Skin of body (tissue), 2 donors: ENCODE data around the gene BORCS5. TPM values are rescaled to one million over a fixed set of nuclear protein-coding genes. Genes with fewer than 3 reads are reported as not detected.
"Not testable (repeated sequence)": the region's sequence is repeated elsewhere in the genome, so short reads cannot be mapped to it uniquely, and the experiment has no call there.

ENCODE experiments used
- DNase-seq: peaks from one replicate; lab custom pipeline; 2025; lab: John Stamatoyannopoulos, UW
- total RNA-seq: library from RNA; depleted of rRNA; stranded (reverse); fragments of >200 nt; gene quantifications from one replicate; pipeline ENCODE4 v1.2.3, GENCODE V29; 2014

Gene BORCS5
- total RNA-seq, 1 donor from 2014 or later = 23.1 TPM

DNA sequence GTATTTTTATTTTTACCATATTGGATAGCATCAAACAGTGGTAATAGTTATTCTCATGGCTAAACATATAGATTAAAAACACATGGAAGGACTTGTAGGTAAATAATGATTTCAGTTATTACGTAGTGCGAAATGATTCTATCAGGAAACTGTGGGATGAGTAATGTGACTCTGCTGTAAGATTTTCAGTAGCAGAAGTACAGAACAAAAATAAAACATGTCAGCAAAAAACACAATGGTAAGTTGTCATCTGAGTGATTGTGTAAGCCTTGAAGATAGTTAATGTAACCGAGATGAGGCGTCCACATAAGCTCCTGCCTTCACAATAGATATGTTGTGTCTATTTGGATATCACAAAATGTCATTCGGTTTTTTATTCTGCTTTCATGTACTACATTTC lies 99.8 kb downstream of the BORCS5 start:
- DNase-seq = no peak

DNA sequence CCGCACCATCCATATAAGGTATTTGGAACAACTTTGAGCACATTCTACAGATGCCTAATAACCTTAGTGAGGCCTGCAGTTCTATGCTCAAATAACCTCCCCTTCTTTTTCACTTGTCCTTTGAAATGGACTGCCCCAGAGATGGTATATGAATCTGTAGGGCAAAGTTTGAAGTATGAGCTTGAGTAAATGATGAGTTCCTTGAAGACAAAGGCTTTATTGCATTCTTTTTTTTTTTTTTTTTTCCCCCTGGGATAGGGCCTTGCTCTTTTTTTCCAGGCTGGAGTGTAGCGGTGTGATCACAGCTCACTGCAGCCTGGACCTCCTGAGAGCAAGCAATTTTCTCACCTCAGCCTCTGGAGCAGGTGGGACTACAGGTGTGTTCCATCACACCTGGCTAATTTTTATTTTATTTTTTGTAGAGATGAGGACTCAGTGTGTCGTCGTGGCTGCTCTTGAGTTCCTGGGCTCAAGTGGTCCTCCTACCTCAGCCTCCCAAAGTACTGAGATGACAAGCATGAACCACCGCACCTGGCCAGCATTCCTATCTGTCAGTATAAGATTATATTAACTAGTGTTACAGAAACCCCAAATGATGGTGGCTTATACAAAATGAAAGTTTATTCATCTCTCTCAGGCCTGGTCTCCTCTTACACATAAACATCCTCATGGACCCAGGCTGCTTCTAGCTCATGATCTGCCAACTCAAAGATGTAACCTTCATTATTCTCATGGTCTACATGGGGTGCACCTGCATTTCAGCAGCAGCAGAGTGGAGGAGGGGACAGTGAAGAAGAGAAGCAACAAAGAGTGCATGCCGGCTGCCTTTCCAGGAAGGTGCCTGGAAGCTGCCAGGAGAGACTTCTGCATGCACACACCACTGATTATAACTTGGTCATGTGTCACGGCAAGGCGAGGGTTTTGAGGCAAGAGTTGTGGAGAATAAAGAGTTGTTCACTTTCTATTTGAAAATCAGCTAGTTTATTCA lies 104.4 kb downstream of the BORCS5 start:
- DNase-seq = no peak

DNA sequence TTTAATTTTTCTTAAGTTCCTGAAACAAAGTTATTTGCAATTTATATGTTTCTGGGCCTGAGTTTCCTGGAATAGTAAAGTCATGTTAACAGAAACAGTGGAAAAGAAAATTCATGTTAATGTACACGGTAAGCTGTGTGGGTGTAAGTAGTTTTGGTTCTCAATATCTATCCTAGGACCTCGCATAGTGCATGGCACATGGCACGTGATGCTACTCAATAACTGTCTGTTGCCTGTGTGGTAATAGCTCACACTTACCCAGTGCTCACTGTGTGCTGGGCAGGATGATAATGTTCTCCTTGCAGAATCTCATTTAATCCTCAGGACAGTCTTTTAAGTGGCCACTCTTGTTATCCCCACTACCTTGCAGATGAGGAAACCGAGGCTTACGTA lies 105.0 kb downstream of the BORCS5 start:
- DNase-seq = no peak

DNA sequence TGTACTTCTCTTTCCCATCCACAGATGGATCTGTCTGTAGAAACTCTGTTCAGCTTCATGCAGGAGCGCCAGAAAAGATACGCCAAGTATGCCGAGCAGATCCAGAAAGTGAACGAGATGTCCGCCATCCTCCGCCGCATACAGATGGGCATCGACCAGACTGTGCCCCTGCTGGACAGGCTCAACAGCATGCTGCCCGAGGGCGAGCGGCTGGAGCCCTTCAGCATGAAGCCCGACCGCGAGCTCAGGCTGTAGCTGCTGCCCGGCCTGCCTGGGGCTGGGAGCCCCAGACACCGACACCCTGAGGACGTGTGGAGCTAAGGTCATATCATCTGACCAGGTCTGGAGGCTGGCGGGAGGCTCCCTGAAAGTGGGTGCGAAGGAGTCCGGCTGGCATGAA lies 108.6 kb downstream of the BORCS5 start:
- no peak for DNase-seq

DNA sequence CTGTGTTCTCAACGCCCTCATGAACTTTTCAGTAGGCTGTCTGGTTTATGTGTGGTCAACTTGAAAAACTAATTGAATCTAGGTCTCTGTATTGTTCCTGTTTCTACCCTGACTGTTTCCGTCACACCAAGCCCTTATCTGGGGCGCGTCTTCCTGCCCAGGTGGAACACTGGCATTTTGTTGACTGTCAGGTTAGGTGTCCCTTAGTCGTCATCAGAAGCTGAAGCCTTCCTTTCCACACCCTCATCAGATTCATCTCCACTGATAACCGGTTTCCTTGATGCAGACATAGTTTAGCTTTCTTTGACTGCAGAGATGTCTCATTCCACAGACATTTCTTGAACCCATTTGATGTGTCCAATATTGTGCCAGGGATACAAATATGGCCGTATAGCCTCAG lies 109.3 kb downstream of the BORCS5 start:
- no peak for DNase-seq

DNA sequence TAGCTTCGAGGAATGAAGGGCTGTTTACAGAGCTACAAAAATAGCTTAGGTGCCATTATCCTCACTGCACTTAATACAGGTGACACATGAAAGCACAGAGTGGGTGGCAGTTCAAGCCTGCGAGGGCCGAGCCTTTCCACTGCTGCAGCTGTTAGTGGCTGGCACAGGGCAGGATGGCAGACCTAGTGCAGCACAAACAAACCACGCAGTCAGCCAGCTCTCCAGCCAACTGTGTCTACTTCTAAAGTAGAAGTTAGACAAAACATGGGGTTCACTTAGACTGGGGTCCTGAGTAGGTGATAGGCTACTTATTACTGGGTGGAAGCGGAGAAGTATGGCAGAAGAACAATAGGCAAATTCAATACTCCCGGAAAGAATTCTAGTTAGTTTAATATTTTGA lies 110.4 kb downstream of the BORCS5 start:
- no peak for DNase-seq

DNA sequence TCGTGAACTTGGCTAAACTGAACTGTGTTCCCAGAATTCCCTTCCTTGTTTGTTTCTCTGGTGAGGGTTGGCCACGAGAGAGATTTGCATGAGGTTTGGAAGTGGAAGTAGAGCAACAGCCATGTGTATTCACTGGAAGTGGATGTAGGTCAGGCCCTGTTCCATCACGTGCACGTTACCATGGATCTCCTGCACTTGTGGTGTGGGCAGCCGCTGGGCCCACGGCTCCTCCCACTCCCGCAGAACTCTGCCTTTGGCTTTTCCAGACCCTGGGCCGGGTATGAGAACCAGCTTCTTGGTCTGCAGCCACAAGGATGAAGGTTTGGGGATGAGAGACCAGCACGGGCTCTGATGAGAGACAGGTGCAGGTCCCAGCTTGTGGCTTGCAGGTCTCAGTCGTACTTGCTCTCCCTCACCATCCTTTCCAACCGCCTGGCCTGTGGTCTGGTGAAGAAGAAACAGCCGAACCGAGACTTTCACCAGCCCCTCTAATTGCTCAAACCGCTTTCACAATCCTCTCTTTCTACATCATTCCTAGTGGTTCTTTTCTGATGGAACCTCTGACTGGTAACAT lies 110.9 kb downstream of the BORCS5 start:
- DNase-seq = no peak

DNA sequence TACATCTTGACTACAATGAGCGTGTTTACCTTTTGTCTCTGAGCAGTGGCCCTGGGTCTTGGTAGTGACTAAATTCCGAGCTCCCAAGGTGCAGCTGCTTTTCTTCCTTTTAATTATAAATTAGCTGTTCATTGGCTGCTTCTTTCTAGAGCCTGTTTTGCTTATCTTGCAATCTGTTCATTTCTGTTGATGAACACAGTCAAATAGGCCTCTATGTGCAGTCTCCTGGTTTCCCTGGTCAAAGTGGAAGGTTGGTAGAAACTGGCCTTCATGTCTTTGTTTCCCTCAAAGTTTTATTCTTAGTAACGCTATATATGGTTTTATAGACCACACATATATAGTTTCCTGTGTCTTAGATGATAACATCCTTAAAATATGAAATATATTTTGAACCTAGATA lies 111.7 kb downstream of the BORCS5 start:
- no peak for DNase-seq

DNA sequence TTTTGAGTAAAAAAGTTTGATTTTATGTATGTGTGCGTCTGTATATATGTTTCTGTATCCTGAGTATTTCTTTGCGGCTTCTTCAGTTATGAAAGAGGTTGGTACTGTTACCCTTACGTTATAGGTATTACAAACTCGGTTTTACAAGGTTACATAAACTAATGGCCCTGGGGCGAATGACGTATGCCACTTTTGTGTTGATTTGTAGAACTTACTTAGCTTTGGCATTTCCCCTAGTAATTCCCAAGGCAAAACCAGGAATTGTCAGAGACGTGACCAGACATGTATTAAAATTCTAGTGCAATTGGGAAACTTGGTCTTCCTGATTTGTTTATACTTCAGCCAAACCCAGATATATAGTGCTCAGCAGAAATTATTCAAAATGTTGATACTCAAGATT lies 112.5 kb downstream of the BORCS5 start:
- no peak for DNase-seq

DNA sequence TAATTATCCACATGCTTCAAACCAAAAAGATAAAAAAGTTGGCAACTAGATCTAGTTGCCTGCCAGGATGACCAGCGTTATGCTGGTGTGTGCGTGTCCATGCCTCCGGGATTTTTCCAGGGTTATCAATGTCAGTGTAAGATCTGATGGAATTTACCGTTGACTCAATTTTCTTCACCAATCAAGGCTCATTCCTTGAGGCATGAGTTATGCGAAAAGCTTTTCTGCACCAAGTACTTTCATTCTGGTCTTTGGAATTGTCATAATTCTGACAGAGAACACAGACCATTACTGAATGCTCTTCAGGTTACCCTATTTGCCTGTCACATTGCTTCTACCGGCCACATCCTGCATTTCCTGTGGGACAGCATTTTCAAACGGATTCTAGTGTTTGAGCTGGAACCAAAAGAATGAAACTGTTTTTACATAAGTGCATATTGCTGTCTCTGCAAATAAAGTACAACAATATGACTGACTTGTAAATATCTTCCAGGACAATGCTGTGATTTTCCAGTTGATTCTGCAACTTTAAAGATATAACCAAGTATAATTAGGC lies 114.0 kb downstream of the BORCS5 start:
- DNase-seq = no peak

DNA sequence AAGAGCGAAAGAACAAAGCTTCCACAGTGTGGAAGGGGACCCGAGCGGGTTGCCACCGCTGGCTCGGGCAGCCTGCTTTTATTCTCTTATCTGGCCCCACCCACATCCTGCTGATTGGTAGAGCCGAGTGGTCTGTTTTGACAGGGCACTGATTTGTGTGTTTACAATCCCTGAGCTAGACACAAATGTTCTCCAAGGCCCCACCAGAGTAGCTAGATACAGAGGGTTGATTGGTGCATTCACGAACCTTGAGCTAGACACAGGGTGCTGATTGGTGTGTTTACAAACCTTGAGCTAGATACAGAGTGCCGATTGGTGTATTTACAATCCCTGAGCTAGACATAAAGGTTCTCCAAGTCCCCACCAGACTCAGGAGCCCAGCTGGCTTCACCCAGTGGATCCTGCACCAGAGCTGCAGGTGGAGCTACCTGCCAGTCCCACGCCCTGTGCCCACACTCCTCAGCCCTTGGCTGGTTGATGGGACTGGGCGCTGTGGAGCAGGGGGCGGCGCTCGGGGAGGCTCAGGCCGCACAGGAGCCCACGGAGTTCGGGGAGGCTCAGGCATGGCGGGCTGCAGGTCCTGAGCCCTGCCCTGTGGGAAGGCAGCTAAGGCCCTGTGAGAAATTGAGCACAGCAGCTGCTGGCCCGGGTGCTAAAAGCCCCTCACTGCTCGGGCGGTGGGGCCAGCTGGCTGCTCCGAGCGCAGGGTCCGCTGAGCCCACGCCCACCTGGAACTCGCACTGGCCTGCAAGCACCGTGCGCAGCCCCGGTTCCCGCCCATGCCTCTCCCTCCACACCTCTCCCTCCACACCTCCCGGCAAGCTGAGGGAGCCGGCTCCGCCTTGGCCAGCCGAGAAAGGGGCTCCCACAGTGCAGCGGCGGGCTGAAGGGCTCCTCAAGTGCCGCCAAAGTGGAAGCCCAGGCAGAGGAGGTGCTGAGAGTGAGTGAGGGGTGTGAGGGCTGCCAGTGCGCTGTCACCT lies 115.4 kb downstream of the BORCS5 start:
- DNase-seq = not testable (repeated sequence)

DNA sequence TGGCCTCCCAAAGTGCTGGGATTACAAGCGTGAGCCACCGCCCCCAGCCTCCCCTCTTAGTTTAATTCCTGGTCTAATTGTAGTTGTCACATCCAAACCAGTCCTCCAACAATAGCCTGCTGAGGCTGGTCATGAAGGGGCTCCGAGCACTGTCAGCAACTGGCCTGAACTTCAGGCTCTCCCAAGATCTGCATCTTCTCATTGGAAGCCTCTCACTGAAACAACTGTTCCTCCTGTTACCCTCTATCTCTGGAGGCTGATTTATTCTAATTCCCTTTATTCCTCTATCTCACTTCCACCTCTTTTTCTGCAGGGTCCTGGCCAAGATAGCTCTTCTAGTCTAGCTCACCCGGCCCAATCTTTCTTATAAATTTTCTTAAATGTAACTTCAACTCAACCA lies 116.3 kb downstream of the BORCS5 start:
- no peak for DNase-seq

DNA sequence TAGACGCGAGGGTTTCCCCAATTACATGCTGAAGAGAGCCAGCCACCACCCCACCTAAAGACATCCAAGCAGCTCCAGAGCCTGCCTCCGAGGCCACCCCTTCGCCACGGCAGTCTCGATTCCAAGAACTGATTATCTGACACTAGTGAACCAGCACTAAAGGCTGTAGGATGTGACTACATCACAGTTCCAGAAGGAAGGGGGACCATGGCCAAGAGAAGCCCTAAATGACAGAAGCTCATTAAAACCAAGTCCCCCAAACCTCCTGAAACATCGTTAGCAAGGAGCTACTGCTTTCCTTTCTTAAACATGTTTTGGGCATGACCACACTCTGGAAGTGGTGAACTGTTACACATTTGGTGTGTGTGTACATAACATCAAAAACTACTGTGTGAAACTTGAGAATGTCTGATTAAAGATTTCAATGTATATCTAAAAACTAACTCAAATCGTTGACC lies 117.6 kb downstream of the BORCS5 start:
- no peak for DNase-seq

DNA sequence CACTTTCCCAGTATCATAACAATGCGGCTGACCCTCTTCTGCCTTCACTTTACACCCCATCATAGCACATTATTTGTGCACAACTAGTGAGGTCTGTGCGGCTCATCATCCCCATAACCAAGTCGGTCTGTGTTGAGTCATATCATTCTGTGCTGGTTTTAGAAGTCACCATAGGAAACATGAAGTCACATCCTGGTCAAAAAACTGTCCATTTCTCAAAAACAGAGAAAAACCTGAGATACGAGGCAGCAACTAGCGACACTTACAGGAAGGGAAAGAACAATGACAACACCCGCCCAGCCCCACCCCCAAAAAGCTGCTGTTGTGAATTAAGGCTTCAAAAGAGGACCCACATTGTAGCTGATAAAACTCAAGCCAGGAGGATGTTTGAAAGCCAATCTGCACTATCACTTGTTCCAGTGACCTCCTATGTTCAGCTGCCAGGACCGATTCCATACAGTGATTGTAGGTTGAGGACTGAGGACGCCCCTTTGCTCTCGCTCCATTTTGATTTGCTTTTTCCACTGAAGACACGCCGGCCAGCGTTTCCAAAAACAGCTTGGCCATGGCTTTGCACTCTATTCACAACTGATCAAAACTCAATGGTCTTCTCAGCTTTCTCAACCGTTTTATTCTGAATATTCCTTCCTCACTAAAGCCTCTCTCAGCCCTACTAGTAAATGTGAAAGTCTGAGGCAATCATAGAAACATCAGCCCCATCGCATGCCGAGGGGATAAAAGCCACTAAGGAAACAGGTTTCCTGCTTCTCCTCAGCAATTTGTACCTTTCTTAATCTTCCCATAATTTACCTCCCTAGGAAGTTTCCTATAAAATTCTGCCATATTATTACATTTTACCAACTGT lies 118.3 kb downstream of the BORCS5 start:
- DNase-seq = no peak

DNA sequence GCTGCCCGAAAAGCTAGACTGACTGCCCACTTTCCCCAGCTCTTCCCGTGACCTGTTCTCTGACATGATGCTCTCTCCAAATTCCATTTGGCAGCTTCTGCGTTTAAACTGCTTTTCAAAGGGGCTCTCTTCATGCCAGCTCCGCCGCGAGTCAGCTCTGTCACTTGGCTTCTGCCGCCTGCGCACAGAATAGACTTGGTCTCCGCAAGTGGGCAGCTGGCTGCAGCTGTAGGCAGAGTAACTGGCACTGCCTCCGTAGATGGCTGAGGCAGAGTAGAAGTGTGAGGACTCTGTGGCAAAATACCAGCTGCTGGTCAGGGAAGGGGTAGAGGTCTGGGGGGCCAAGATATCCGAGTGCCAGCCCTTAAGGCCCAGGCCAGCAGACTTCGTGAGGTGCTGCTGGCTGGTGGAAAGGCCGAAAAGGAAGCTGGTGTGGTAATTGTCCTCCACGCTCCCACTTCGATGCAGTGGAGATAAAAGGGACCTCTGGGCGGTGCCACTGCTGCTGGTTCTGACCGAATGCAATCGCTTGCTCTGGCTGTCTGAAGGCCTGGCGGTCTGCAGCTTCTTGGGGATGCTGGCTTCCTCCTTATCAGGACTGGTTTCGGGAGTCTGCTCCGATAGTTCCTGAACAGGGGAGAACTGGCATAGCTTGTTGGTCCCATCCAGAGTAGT lies 120.1 kb downstream of the BORCS5 start:
- no peak for DNase-seq

DNA sequence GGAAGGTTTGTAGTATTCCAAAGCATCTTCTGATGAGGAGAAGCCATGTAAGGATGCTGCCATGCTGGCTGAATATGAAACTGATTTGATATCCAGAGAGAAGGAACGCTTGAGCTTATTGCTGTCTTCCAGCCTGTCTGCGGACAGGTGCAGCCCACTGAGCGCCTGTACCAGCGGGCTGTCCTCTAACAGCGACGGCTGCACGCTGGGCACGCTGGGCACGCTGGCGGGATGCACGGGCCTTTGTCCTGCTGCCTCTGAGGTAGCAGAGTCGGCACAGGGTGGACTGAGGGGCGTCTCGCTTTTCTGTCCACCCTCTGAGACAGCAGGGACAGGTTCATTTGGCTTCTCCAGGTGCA lies 120.6 kb downstream of the BORCS5 start:
- no peak for DNase-seq

DNA sequence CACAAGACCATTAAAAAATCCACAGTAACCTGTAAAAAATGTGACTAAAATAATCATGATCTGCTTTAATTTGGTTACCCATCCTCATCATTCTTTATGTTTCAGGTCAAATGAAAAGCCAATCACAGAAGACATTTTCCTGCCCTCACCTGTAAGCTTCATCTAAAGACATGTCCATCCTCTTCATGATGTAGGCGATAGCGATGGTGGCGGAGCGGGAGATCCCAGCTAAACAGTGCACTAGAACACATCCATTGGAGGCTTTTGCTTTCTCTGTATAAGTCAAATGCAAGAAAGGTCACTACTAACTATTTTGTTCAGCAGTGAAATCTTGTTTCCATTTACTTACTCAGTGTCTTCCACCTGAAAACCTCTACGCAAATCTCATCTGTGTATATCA lies 123.2 kb downstream of the BORCS5 start:
- DNase-seq = no peak

DNA sequence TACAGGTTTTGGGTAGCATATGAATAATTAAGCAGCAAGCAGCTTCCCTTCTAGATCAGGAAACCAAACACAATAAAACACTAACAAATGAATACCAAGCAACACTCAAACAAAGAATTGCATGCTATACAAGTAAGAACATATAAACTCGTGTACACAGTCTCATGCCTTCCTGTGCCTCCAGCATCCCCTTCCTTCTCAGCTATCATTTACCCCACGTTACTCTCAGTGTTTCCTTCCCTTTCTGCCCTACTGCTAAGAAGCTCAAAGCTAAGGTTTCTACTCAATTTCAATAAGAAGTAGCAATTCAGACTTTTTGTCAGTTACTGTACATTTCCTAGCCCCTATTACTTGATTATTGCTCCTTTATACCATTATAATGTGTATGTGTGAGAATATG lies 124.8 kb downstream of the BORCS5 start:
- no peak for DNase-seq

DNA sequence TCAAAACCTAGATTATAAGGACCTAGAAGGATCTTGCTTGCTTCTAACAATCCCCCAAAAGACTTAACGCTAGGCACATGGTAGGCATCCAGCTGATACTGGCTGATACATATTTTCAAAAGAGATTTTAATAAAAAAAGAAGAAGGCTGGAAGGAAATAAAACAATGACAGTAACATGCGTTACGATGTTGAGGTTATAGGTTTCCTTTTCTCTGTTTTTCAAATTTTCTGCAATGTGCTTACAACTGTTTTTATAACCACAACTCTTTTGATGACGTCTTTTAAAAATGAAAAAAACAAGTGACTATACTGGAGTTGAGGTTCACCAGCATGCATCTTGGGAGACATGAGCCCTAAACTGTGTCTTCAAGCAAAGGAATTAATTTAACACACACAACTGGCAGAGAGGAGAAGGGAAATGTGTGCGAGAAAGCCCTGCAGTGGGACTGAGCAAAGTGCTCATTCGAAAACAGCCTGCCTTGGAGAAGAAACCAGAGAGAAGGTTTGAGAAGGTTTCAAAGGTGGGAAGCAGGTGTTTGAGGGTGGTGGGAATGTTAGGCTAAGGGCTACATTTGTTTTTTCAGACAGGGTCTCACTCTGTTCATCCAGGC lies 125.4 kb downstream of the BORCS5 start:
- no peak for DNase-seq
